ENCODE data around the gene NRXN3. TPM values are rescaled to one million over a fixed set of nuclear protein-coding genes. Genes with fewer than 3 reads are reported as not detected.

The NRXN3 gene
- total RNA-seq, 1 donor from 2014 or later: not detected

GRCh38 chr14:78788467-78789360 is 618.5 kb downstream of the NRXN3 start:
- intact Hi-C loops (cut with micrococcal nuclease): no loop called here

- intact Hi-C loops (cut with micrococcal nuclease): no loop called here
Measured at GRCh38 chr14:78790271-78790670, 620.1 kb downstream of the NRXN3 start.

- intact Hi-C loops (cut with micrococcal nuclease): no loop called here
Measured at GRCh38 chr14:78798757-78799156, 628.6 kb downstream of the NRXN3 start.

- intact Hi-C loops (cut with micrococcal nuclease): no loop called here
Measured at GRCh38 chr14:78805570-78805969, 635.4 kb downstream of the NRXN3 start.

GRCh38 chr14:78823035-78823434 is 652.9 kb downstream of the NRXN3 start:
- intact Hi-C loops (cut with micrococcal nuclease): no loop called here

- intact Hi-C loops (cut with micrococcal nuclease): no loop called here
Measured at GRCh38 chr14:78823516-78823915, 653.3 kb downstream of the NRXN3 start.

- intact Hi-C loops (cut with micrococcal nuclease): no loop called here
Measured at GRCh38 chr14:78829274-78829673, 659.1 kb downstream of the NRXN3 start.

GRCh38 chr14:78834766-78835451 is 664.7 kb downstream of the NRXN3 start:
- intact Hi-C loops (cut with micrococcal nuclease): loop anchor here (5.0 kb wide), 2 partner anchors 813 to 973 kb away; no protein-coding TSS in a partner anchor

GRCh38 chr14:78835909-78836308 is 665.7 kb downstream of the NRXN3 start:
- intact Hi-C loops (cut with micrococcal nuclease): loop anchor here (2.0 to 5.0 kb wide), 3 partner anchors 387 to 974 kb away; no protein-coding TSS in a partner anchor

- intact Hi-C loops (cut with micrococcal nuclease): loop anchor here (2.0 to 5.0 kb wide), 3 partner anchors 388 to 974 kb away; no protein-coding TSS in a partner anchor
Measured at GRCh38 chr14:78836777-78837176, 666.6 kb downstream of the NRXN3 start.

GRCh38 chr14:78838959-78839358 is 668.8 kb downstream of the NRXN3 start:
- intact Hi-C loops (cut with micrococcal nuclease): loop anchor here (5.0 kb wide), 2 partner anchors 817 to 977 kb away; no protein-coding TSS in a partner anchor

- intact Hi-C loops (cut with micrococcal nuclease): no loop called here
Measured at GRCh38 chr14:78840898-78841297, 670.7 kb downstream of the NRXN3 start.

GRCh38 chr14:78847801-78848200 is 677.6 kb downstream of the NRXN3 start:
- intact Hi-C loops (cut with micrococcal nuclease): no loop called here

- intact Hi-C loops (cut with micrococcal nuclease): no loop called here
Measured at GRCh38 chr14:78848234-78848820, 678.2 kb downstream of the NRXN3 start.

GRCh38 chr14:78849952-78850351 is 679.8 kb downstream of the NRXN3 start:
- intact Hi-C loops (cut with micrococcal nuclease): no loop called here

GRCh38 chr14:78851189-78851588 is 681.0 kb downstream of the NRXN3 start:
- intact Hi-C loops (cut with micrococcal nuclease): no loop called here

GRCh38 chr14:78852040-78852439 is 681.9 kb downstream of the NRXN3 start:
- intact Hi-C loops (cut with micrococcal nuclease): no loop called here

GRCh38 chr14:78857974-78858373 is 687.8 kb downstream of the NRXN3 start:
- intact Hi-C loops (cut with micrococcal nuclease): no loop called here

GRCh38 chr14:78863143-78863542 is 693.0 kb downstream of the NRXN3 start:
- intact Hi-C loops (cut with micrococcal nuclease): no loop called here

GRCh38 chr14:78872837-78873236 is 702.7 kb downstream of the NRXN3 start:
- intact Hi-C loops (cut with micrococcal nuclease): no loop called here

GRCh38 chr14:78873581-78873980 is 703.4 kb downstream of the NRXN3 start:
- intact Hi-C loops (cut with micrococcal nuclease): no loop called here

- intact Hi-C loops (cut with micrococcal nuclease): no loop called here
Measured at GRCh38 chr14:78875049-78875448, 704.9 kb downstream of the NRXN3 start.

All from T-helper 1 cell treated with Interleukin-12 subunit alpha and Interleukin-12 subunit beta and Interleukin-4 antibody, amounts not matched to agents 30 ng/mL and 1 ng/mL, for 36 hours (primary cell).